HEK293T (cell line): Measurements from ENCODE around the gene C1orf115.

Experiments
- ARNT ChIP-seq: fragments of 450-650 bp; IDR thresholded peaks from 2 replicates; pipeline ENCODE4 v1.6.1; 2017; ENCODE audit warnings: mild to moderate bottlenecking
- BHLHE40 ChIP-seq: fragments of 450-650 bp; IDR thresholded peaks from 2 replicates; pipeline ENCODE4 v1.6.1; 2016; ENCODE audit warnings: mild to moderate bottlenecking, moderate library complexity, borderline replicate concordance
- CTBP1 ChIP-seq: fragments of 450-650 bp; IDR thresholded peaks from 2 replicates; pipeline ENCODE4 v1.6.1; 2016; ENCODE audit warnings: borderline replicate concordance
- ELF4 ChIP-seq: fragments of 450-650 bp; IDR thresholded peaks from 2 replicates; pipeline ENCODE4 v1.6.1; 2017; ENCODE audit warnings: antibody characterized with exemption
- FOXA1 ChIP-seq: fragments of 450-650 bp; IDR thresholded peaks from 2 replicates; pipeline ENCODE4 v1.6.1; 2016; ENCODE audit warnings: mild to moderate bottlenecking
- FOXM1 ChIP-seq: fragments of 450-650 bp; IDR thresholded peaks from 2 replicates; pipeline ENCODE4 v1.6.1; 2017; ENCODE audit warnings: mild to moderate bottlenecking, borderline replicate concordance
- HDGF ChIP-seq: fragments of 450-650 bp; IDR thresholded peaks from 2 replicates; pipeline ENCODE4 v1.6.1; 2017; ENCODE audit warnings: antibody characterized with exemption, borderline replicate concordance
- SP1 ChIP-seq: fragments of 450-650 bp; IDR thresholded peaks from 2 replicates; pipeline ENCODE4 v1.6.1; 2017
- TARDBP ChIP-seq: fragments of 450-650 bp; IDR thresholded peaks from 2 replicates; pipeline ENCODE4 v1.6.1; 2016

DNA sequence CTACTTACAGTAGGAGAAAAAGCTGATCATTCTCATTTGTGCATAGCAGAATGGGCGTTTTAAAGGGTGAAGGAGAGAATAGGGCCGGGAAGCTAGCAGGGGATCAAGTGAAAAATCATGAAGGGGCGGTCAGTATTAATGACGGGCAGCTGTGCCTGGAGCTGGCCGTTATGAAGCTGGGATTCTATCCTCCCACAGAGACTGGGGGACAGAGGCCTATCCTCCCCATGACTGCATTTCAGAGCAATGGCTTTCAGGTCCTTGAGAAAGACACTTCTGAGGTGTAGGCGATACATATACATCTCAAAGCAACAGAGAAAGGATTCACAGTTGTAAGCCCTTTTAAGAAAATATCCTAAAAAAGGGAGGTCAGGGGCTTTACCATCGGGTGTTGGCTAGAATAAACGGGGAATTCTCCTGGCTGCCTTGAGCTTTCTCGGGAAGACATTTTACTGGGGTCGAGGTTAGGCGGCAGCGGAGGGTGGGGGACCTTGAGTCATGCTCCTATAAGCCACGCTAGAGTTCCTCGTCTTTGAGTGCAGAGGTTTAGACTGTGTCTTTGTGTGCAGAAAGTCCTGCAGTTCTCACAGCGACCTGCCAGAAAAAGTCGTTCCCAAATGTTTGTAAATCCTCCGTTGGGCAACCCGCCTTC lies 57.4 kb downstream of the C1orf115 start:
- TF ChIP-seq ARNT (no peak), ELF4 (no peak), FOXM1 (no peak), HDGF (no peak), CTBP1 (no peak), TARDBP (no peak), BHLHE40 (no peak), FOXA1 (no peak), SP1 (no peak)
